ENCODE results near the gene DYNC1LI2.
A peak's percentile ranks its signal among the peaks of the same experiment; 100 is the strongest.

DYNC1LI2 gene

DNA sequence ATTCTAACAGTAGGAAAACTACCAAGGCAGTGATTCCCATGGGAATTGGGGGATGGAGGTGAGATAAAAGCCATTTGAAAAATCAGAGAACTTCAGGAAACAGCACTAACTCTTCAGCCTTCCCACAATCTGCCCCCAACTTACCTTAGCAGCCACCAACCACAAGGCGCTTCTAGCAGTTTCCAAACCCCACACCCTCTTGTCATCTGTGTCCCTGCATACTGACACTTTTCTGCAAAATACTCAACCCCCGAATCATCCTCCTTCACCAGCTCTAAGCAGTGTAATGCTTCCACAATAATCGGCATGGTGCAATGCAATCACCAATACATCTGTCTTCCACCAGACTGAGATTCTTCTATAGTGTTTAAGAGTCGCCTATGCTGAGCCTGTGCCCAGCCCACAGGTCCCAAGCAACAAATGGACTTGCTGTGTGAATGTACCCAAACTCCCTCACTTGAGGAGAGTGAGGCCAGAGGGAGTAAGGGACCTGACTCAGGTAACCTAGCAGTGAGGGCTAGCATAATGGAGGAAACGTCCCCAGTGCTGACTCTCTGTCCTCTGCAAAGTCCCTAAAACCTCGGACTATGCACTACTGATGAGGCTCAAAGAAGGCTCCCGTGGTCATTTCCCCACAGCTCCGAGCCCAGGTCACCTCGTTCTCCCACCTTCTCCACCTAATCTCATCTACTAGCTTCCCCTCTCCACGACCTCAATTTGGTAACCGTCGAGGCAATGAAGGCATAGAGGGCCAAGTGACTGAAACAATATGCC is 943 bp downstream of the DYNC1LI2 start:
- no peak for TF ChIP-seq CTCF (IDR thresholded peaks at IDR 0.05)

- no peak for TF ChIP-seq CTCF (IDR thresholded peaks at IDR 0.05)
These were observed 4.7 kb downstream of the DYNC1LI2 start for GRCh38 chr16:66746682-66747081.

DNA sequence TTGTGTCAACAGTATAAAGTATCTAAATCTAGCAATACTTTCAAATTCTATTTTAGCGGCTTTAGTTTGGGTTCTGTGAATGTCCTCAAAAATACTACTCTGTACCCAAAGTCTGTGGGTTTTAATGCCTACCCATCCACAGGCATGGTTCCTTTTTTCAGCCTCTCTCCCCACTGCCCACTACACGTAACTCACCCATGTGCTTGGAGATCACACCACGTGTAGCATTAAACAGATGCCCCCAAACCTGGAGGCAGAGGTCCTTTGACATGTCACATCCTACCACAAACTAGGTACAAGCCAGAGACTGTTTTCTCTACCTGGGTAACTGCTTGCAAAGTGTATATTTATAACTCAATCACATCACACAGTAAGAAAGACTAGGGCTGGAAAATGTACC is 5.4 kb downstream of the DYNC1LI2 start:
- no peak for TF ChIP-seq CTCF (IDR thresholded peaks at IDR 0.05)

DNA sequence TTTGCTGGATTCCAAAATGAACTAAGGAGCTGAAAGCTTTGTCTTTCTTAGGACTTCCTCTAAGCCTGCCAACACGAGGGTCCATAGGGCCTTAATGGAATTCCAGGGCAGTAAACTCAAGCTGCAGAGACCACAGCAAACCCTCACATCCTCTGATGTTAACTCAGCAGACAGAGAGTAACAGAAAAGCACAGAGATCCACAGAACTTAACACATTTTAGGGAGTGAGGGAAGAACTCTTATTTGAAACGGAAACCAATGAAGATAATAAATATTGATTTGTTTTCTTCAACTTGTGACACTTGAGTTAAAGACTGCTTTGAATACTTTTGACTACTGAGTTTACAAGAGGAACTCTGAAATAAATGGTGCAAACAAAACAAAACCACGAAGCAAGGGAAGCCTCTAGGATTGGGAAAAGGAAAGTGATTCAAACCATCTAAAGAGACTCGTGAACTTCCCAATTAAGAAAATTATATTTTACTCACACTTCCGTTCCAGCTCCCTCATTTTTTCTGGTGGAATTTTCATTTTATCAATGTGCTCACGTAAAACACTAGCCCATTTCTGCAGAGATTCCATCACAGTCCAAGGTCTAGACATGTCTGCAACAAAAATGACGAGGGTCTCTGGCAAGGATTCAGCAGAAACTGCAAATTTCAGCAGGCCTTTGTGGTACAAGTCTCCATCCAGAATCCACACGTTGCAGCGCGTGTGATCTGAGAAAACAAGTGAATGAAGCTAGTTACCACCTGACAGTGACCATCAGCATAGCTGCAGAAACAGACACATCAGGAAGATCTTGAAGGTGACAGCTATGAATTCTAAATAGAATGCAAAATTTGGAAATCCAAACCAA is 9.2 kb downstream of the DYNC1LI2 start:
- no peak for TF ChIP-seq CTCF (IDR thresholded peaks at IDR 0.05)

- TF ChIP-seq CTCF (IDR thresholded peaks at IDR 0.05), result no peak
These were observed 10.1 kb downstream of the DYNC1LI2 start for GRCh38 chr16:66741169-66741900.

- TF ChIP-seq CTCF (IDR thresholded peaks at IDR 0.05), result no peak
These were observed 10.9 kb downstream of the DYNC1LI2 start for GRCh38 chr16:66740533-66740932.

- TF ChIP-seq CTCF (IDR thresholded peaks at IDR 0.05), result peak; percentile 68
These were observed 11.4 kb downstream of the DYNC1LI2 start for GRCh38 chr16:66740010-66740409.
